HepG2 (cell line): ENCODE measurements around the gene ALDH2. TPM values are rescaled to one million over a fixed set of nuclear protein-coding genes. Genes with fewer than 3 reads are reported as not detected.

Experiments
- DNMT3B ChIP-seq: conservative IDR thresholded peaks from 2 replicates; pipeline ENCODE4 v1.6.1; 2016; ENCODE audit warnings: missing biosample characterization, control low read depth
- EED ChIP-seq: sonication (generic); formaldehyde crosslinking; IDR thresholded peaks from 2 replicates; pipeline ENCODE4 v1.5.0; 2020; ENCODE audit warnings: mild to moderate bottlenecking, missing genetic modification reagents
- FOXC1 ChIP-seq: sonication (generic); formaldehyde crosslinking; IDR thresholded peaks from 2 replicates; pipeline ENCODE4 v1.8.0; 2022; ENCODE audit warnings: mild to moderate bottlenecking, missing genetic modification reagents, borderline replicate concordance
- KAT2B ChIP-seq: fragments of 150-350 bp; IDR thresholded peaks from 2 replicates; pipeline ENCODE4 v1.6.1; 2014; ENCODE audit warnings: low read depth, low read length, borderline replicate concordance
- KLF13 ChIP-seq: sonication (generic); formaldehyde crosslinking; IDR thresholded peaks from 2 replicates; pipeline ENCODE4 v1.4.0; 2020; ENCODE audit warnings: mild to moderate bottlenecking, missing genetic modification reagents
- LCORL ChIP-seq, 2 experiments: fragments of 450-650 bp in 1 of 2; sonication (generic) in 1 of 2; formaldehyde crosslinking in 1 of 2; IDR thresholded peaks; 2 replicates each; pipeline versions ENCODE4 v1.5.0 to v1.6.1; 2017 to 2020; ENCODE audit warnings: antibody characterized with exemption in 1 of 2, missing genetic modification reagents in 1 of 2
- MYNN ChIP-seq: sonication (generic); formaldehyde crosslinking; IDR thresholded peaks from 2 replicates; pipeline ENCODE4 v1.4.0; 2020; ENCODE audit warnings: mild to moderate bottlenecking, low read depth, missing genetic modification reagents
- NFE2L2 ChIP-seq: fragments of 150-350 bp; IDR thresholded peaks from 2 replicates; pipeline ENCODE4 v1.6.1; 2014; ENCODE audit warnings: low read length
- POGZ ChIP-seq: sonication (generic); formaldehyde crosslinking; IDR thresholded peaks from 2 replicates; pipeline ENCODE4 v1.4.0; 2020; ENCODE audit warnings: mild to moderate bottlenecking, missing genetic modification reagents
- RAD51 ChIP-seq: fragments of 450-650 bp; IDR thresholded peaks from 2 replicates; pipeline ENCODE4 v1.6.1; 2016; ENCODE audit warnings: borderline replicate concordance
- TBX2 ChIP-seq: sonication (generic); formaldehyde crosslinking; IDR thresholded peaks from 2 replicates; pipeline ENCODE4 v1.5.0; 2020; ENCODE audit warnings: missing genetic modification reagents, mild to moderate bottlenecking, borderline replicate concordance
- TSC22D2 ChIP-seq: sonication (generic); formaldehyde crosslinking; IDR thresholded peaks from 2 replicates; pipeline ENCODE4 v1.5.1; 2020; ENCODE audit warnings: missing genetic modification reagents, mild to moderate bottlenecking, borderline replicate concordance
- XRCC5 ChIP-seq: fragments of 200-400 bp; formaldehyde crosslinking; optimal IDR thresholded peaks from 2 replicates; pipeline ENCODE3; 2017; ENCODE audit warnings: mild to moderate bottlenecking, low read length
- polyA plus RNA-seq, 8 experiments: library from polyadenylated mRNA; depleted of rRNA in 3 of 8; stranded (reverse) in 7 of 8; unstranded in 1 of 8; fragments of >200 nt; fragmentation: Illumina TruSeq in 4 of 8; extraction: Trizol in 4 of 8; gene quantifications; 2 replicates each; pipeline versions ENCODE4 v1.2.1 to v1.2.3, GENCODE V29; 2011 to 2016; ENCODE audit warnings: low read depth in 4 of 8, missing spikeins in 1 of 8, mixed read lengths in 1 of 8; ENCODE audit not compliant: insufficient read depth in 1 of 8
- total RNA-seq, 5 experiments: library from RNA; depleted of rRNA; stranded (reverse); fragments of >200 nt; fragmentation: Illumina TruSeq; extraction: Trizol; gene quantifications; 2 replicates each; pipeline ENCODE4 v1.2.3, GENCODE V29; 2016; ENCODE audit warnings: low read depth in 1 of 5
- TF ChIP-seq, protein P1 (sequence below): sonication (generic); formaldehyde crosslinking; IDR thresholded peaks from 2 replicates; pipeline ENCODE4; 2020; ENCODE audit warnings: missing genetic modification reagents, mild to moderate bottlenecking, borderline replicate concordance
- TF ChIP-seq, protein P2 (sequence below): sonication (generic); formaldehyde crosslinking; IDR thresholded peaks from 2 replicates; pipeline ENCODE4 v1.5.1; 2020; ENCODE audit warnings: missing genetic modification reagents, mild to moderate bottlenecking, borderline replicate concordance
- TF ChIP-seq, protein P3 (sequence below): sonication (generic); formaldehyde crosslinking; IDR thresholded peaks from 2 replicates; pipeline ENCODE4 v1.5.0; 2020; ENCODE audit warnings: missing genetic modification reagents
- TF ChIP-seq, protein P4 (sequence below): sonication (generic); formaldehyde crosslinking; IDR thresholded peaks from 2 replicates; pipeline ENCODE4 v1.4.0; 2020; ENCODE audit warnings: missing genetic modification reagents
- TF ChIP-seq, protein P5 (sequence below): IDR thresholded peaks from 2 replicates; pipeline ENCODE4 v1.6.1; 2016; ENCODE audit warnings: mild to moderate bottlenecking, missing biosample characterization, missing genetic modification reagents

ALDH2 gene
- total and polyA plus RNA-seq, 2 of the 13 experiments (the other 11 are each of a cell fraction or from before 2014, with no cell fraction given) = 78.8 to 103 TPM

DNA sequence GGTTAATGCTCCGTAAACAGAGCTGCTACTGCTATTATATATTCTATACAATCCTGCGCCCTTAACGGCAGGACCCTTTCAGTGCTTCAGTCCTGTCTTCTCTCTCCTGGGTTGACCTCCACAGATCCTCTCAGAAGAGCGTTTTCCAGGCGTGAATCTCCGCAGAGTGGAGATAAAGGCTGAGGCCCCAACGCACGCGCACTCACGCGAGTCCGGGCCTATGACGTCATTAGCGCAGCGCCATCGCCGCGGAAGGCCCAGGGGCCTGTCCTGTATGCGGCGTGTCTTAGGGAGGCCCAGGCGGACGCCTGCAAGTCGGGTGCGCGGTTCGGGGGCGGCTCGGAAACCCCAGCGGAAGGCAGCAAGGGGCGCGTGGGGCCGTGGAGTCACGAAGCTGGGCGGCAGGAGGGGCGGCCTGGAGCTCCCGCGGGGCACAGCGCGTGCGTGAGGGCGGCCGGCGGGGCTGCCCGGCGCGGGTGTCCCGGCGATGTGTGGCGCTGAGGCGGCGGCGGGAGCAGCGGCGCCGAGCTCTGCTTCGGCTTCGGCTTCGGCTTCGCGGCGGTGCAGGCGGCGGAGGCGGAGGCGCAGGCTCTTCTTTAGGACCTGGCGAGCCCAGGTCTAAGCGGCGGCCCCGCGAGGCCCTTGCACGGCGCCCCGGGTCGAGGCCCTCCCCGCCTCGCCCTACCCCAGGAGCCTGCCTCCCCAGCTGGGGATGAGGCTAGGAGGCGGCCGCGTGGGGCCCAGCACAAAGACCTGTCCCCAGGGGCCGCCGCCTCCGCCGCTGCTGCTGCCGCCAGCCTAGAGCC lies 75.2 kb downstream of the ALDH2 start, which contains the start of gene MAPKAPK5 (continued):
- TF ChIP-seq, protein P1, sequence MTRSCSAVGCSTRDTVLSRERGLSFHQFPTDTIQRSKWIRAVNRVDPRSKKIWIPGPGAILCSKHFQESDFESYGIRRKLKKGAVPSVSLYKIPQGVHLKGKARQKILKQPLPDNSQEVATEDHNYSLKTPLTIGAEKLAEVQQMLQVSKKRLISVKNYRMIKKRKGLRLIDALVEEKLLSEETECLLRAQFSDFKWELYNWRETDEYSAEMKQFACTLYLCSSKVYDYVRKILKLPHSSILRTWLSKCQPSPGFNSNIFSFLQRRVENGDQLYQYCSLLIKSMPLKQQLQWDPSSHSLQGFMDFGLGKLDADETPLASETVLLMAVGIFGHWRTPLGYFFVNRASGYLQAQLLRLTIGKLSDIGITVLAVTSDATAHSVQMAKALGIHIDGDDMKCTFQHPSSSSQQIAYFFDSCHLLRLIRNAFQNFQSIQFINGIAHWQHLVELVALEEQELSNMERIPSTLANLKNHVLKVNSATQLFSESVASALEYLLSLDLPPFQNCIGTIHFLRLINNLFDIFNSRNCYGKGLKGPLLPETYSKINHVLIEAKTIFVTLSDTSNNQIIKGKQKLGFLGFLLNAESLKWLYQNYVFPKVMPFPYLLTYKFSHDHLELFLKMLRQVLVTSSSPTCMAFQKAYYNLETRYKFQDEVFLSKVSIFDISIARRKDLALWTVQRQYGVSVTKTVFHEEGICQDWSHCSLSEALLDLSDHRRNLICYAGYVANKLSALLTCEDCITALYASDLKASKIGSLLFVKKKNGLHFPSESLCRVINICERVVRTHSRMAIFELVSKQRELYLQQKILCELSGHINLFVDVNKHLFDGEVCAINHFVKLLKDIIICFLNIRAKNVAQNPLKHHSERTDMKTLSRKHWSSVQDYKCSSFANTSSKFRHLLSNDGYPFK (CRISPR knock-in tag) = peak; percentile 64; the same call in 1 of the 2 replicates
- peak; percentile 83 for TF ChIP-seq POGZ
- TF ChIP-seq, protein P2, sequence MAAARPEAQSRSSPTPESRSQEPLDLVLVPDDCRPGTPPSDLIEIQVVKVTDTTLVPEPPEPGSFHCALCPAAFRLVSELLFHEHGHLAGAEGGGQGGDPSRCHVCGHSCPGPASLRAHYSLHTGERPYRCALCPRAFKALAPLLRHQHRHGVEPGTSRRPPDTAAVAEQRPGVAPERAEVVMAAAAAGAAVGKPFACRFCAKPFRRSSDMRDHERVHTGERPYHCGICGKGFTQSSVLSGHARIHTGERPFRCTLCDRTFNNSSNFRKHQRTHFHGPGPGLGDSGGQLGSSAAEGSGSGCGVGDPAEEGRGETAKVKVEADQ (CRISPR knock-in tag) = no peak
- TF ChIP-seq EED (CRISPR knock-in tag) = peak; percentile 15; the same call in 1 of the 2 replicates
- TF ChIP-seq NFE2L2 = no peak
- TF ChIP-seq LCORL (IDR thresholded peaks at IDR 0.05) = peak; percentile 58; the same call in 1 of the 2 replicates
- no peak; the same call in 1 of the 2 replicates for TF ChIP-seq LCORL (CRISPR knock-in tag; IDR thresholded peaks at IDR 0.05)
- TF ChIP-seq TBX2 (CRISPR knock-in tag) = peak; percentile 82; the same call in 1 of the 2 replicates
- TF ChIP-seq FOXC1 (CRISPR knock-in tag) = peak; percentile 63; the same call in 1 of the 2 replicates
- TF ChIP-seq XRCC5 = peak; percentile 36
- TF ChIP-seq, protein P3, sequence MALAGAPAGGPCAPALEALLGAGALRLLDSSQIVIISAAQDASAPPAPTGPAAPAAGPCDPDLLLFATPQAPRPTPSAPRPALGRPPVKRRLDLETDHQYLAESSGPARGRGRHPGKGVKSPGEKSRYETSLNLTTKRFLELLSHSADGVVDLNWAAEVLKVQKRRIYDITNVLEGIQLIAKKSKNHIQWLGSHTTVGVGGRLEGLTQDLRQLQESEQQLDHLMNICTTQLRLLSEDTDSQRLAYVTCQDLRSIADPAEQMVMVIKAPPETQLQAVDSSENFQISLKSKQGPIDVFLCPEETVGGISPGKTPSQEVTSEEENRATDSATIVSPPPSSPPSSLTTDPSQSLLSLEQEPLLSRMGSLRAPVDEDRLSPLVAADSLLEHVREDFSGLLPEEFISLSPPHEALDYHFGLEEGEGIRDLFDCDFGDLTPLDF (CRISPR knock-in tag) = no peak
- TF ChIP-seq TSC22D2 (CRISPR knock-in tag) = peak; percentile 75; the same call in 1 of the 2 replicates
- TF ChIP-seq, protein P4, sequence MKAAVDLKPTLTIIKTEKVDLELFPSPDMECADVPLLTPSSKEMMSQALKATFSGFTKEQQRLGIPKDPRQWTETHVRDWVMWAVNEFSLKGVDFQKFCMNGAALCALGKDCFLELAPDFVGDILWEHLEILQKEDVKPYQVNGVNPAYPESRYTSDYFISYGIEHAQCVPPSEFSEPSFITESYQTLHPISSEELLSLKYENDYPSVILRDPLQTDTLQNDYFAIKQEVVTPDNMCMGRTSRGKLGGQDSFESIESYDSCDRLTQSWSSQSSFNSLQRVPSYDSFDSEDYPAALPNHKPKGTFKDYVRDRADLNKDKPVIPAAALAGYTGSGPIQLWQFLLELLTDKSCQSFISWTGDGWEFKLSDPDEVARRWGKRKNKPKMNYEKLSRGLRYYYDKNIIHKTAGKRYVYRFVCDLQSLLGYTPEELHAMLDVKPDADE (CRISPR knock-in tag) = 0 out of 2 replicates have a peak, but pooled peaks have one; percentile 44
- 0 out of 2 replicates have a peak, but pooled peaks have one; percentile 42 for TF ChIP-seq DNMT3B (CRISPR knock-in tag)
- no peak for TF ChIP-seq KAT2B
- TF ChIP-seq, protein P5, sequence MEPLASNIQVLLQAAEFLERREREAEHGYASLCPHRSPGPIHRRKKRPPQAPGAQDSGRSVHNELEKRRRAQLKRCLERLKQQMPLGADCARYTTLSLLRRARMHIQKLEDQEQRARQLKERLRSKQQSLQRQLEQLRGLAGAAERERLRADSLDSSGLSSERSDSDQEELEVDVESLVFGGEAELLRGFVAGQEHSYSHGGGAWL (CRISPR knock-in tag) = peak; percentile 87
- TF ChIP-seq KLF13 = no peak; the same call in 1 of the 2 replicates
- TF ChIP-seq MYNN (CRISPR knock-in tag) = no peak
- TF ChIP-seq RAD51 = no peak
